ENCODE measurements around the gene TM2D1.

- TF ChIP-seq GLIS3 (CRISPR knock-in tag; IDR thresholded peaks at IDR 0.05) (no peak), ZNF70 (CRISPR knock-in tag; IDR thresholded peaks at IDR 0.05) (no peak)
Observed at GRCh38 chr1:61638296-61638695, 86.6 kb downstream of the TM2D1 start.
